Transverse colon (tissue), 4 donors: ENCODE measurements around the gene CDCA4.

Experiments
- CTCF ChIP-seq, 5 experiments: fragments of 200-600 bp in 3 of 5; fragments of 450-650 bp in 2 of 5; sonication (generic) in 3 of 5; IDR thresholded peaks; 1 replicate in 2 of 5; 2 replicates in 3 of 5; pipeline ENCODE4 v1.5.1; 2016 to 2017; ENCODE audit warnings: antibody characterized with exemption in 5 of 5, inconsistent platforms in 3 of 5, mild to moderate bottlenecking in 2 of 5, moderate library complexity in 1 of 5
- POLR2A ChIP-seq: fragments of 450-650 bp; IDR thresholded peaks from one replicate; pipeline ENCODE4 v1.6.1; 2016; ENCODE audit warnings: antibody characterized with exemption, mild to moderate bottlenecking, moderate library complexity
- POLR2AphosphoS5 ChIP-seq, 3 donors: sonication (generic); formaldehyde crosslinking; IDR thresholded peaks; one replicate each; pipeline ENCODE4 v1.6.1; 2016; ENCODE audit warnings: antibody characterized with exemption in 3 of 3

GRCh38 chr14:105007593-105008264, 13.2 kb downstream of the CDCA4 start:
- no peak for TF ChIP-seq CTCF (IDR thresholded peaks at IDR 0.05)
- TF ChIP-seq POLR2AphosphoS5 (IDR thresholded peaks at IDR 0.05) = no peak
- TF ChIP-seq POLR2A = no peak
